Endothelial cell of umbilical vein (primary cell): ENCODE results near the gene CXCR6. TPM values are rescaled to one million over a fixed set of nuclear protein-coding genes. Genes with fewer than 3 reads are reported as not detected.

Experiments
- BruUV-seq: library from RNA; stranded (reverse); fragments of 400-500 nt; replicated peaks from 2 replicates; lab custom pipeline; 2021; lab: Mats Ljungman, UMichigan
- CTCF ChIA-PET: fragments of 300-600, 350-600 bp; sonication (Branson Sonifier 250); formaldehyde crosslinking; loops from one replicate; lab custom pipeline; 2021; ENCODE audit warnings: antibody characterized with exemption, inconsistent platforms; lab: Charles Lee
- POLR2A ChIA-PET: fragments of 300-600, 350-600 bp; sonication (Branson Sonifier 250); formaldehyde crosslinking; loops from one replicate; lab custom pipeline; 2021; ENCODE audit warnings: antibody characterized with exemption, inconsistent platforms; lab: Charles Lee
- DNase-seq: peaks from one replicate; pipeline ENCODE4 v3.0.0-alpha.2; 2011; ENCODE audit warnings: low read depth, low spot score
- FAIRE-seq: peaks from 2 replicates; lab custom pipeline; 2011; peaks lifted over from hg19 to GRCh38; lab: Jason Lieb, UNC
- H2AFZ ChIP-seq: 2 replicates; pipeline ENCODE4 v1.6.0; 2012; ENCODE audit warnings: low read depth, low read length, control low read depth, inconsistent platforms
- H3K27ac ChIP-seq: 2 replicates; pipeline ENCODE4 v1.5.1; 2011; ENCODE audit warnings: low read depth, mild to moderate bottlenecking, control low read depth, low read length, moderate library complexity; ENCODE audit not compliant: insufficient read depth
- H3K27me3 ChIP-seq, 2 experiments: 2 replicates each; pipeline versions ENCODE4 v1.6.0 to v1.6.1; 2011; ENCODE audit warnings: low read length in 2 of 2, mixed read lengths in 1 of 2; ENCODE audit not compliant: control insufficient read depth in 2 of 2, insufficient read depth in 2 of 2
- H3K36me3 ChIP-seq, 2 experiments: 2 replicates in 1 of 2; 3 replicates in 1 of 2; pipeline ENCODE4 v1.5.1; 2011; ENCODE audit warnings: low read length in 2 of 2, mild to moderate bottlenecking in 1 of 2, moderate library complexity in 1 of 2; ENCODE audit not compliant: control insufficient read depth in 2 of 2, insufficient read depth in 2 of 2; ENCODE audit errors: extremely low read depth in 1 of 2
- H3K4me1 ChIP-seq: 3 replicates; pipeline ENCODE4 v1.5.1; 2011; ENCODE audit warnings: mild to moderate bottlenecking, low read length; ENCODE audit not compliant: control insufficient read depth, insufficient read depth; ENCODE audit errors: extremely low read depth
- H3K4me2 ChIP-seq: 2 replicates; pipeline ENCODE4 v1.6.1; 2011; ENCODE audit warnings: low read length, control low read depth, mixed read lengths; ENCODE audit not compliant: insufficient read depth
- H3K4me3 ChIP-seq, 3 experiments: fragments of 200-600 bp in 1 of 3; sonication (generic), shearing (Covaris generic) in 1 of 3; replicated peaks in 1 of 3; 2 replicates each; pipeline ENCODE4 v1.5.1; 2011 to 2016; ENCODE audit warnings: control low read depth in 3 of 3, low read length in 3 of 3, mild to moderate bottlenecking in 2 of 3, inconsistent platforms in 1 of 3, low read depth in 1 of 3, moderate library complexity in 1 of 3; ENCODE audit not compliant: insufficient read depth in 1 of 3
- H3K79me2 ChIP-seq: 2 replicates; pipeline ENCODE4 v1.6.0; 2012; ENCODE audit warnings: low read length, inconsistent platforms; ENCODE audit not compliant: control insufficient read depth, insufficient read depth
- H3K9ac ChIP-seq: replicated peaks from 2 replicates; pipeline ENCODE3; 2011; ENCODE audit warnings: low read length, control low read depth; ENCODE audit not compliant: insufficient read depth; ENCODE audit errors: extremely low read depth
- H3K9me1 ChIP-seq: replicated peaks from 3 replicates; pipeline ENCODE4 v1.6.0; 2011; ENCODE audit warnings: mild to moderate bottlenecking, low read length; ENCODE audit not compliant: control insufficient read depth, insufficient read depth; ENCODE audit errors: extremely low read depth
- H3K9me3 ChIP-seq: replicated peaks from 2 replicates; pipeline ENCODE4 v1.5.1; 2012; ENCODE audit warnings: low read length, inconsistent platforms; ENCODE audit not compliant: control insufficient read depth, insufficient read depth
- H4K20me1 ChIP-seq: replicated peaks from 2 replicates; pipeline ENCODE3; 2011; ENCODE audit warnings: mild to moderate bottlenecking, low read length; ENCODE audit not compliant: control insufficient read depth, insufficient read depth; ENCODE audit errors: extremely low read depth
- CTCF ChIP-seq, 2 donors: IDR thresholded peaks; 1 replicate in 1 of 2; 2 replicates in 1 of 2; pipeline ENCODE4 v1.5.1; 2011; ENCODE audit warnings: low read length in 2 of 2, mild to moderate bottlenecking in 2 of 2, moderate library complexity in 2 of 2, control low read depth in 1 of 2, inconsistent platforms in 1 of 2, low read depth in 1 of 2; ENCODE audit not compliant: insufficient read depth in 1 of 2; ENCODE audit errors: extremely low read depth in 1 of 2
- EZH2 ChIP-seq: IDR thresholded peaks from 2 replicates; pipeline ENCODE4 v1.6.1; 2012; ENCODE audit warnings: borderline replicate concordance, low read depth, mild to moderate bottlenecking, moderate library complexity, low read length, inconsistent platforms; ENCODE audit not compliant: severe bottlenecking
- FOS ChIP-seq: IDR thresholded peaks from 2 replicates; pipeline ENCODE4 v1.6.1; 2011; ENCODE audit warnings: mild to moderate bottlenecking, low read length, moderate library complexity, borderline replicate concordance; ENCODE audit not compliant: insufficient read depth
- GATA2 ChIP-seq: IDR thresholded peaks from 2 replicates; pipeline ENCODE4 v1.7.0; 2011; ENCODE audit warnings: low read depth, mild to moderate bottlenecking, moderate library complexity, mixed read lengths, low read length; ENCODE audit not compliant: insufficient read length, insufficient read depth
- JUN ChIP-seq: IDR thresholded peaks from 2 replicates; pipeline ENCODE4 v1.6.1; 2011; ENCODE audit warnings: borderline replicate concordance, low read depth; ENCODE audit not compliant: insufficient read length, insufficient read depth
- MAX ChIP-seq: IDR thresholded peaks from 2 replicates; pipeline ENCODE4 v1.6.1; 2011; ENCODE audit not compliant: insufficient read depth, insufficient read length
- MYC ChIP-seq: IDR thresholded peaks from one replicate; pipeline ENCODE4 v1.6.1; 2011; ENCODE audit warnings: mild to moderate bottlenecking, low read depth, low read length
- POLR2A ChIP-seq: IDR thresholded peaks from 2 replicates; pipeline ENCODE4 v1.6.1; 2012; ENCODE audit warnings: low read depth, mild to moderate bottlenecking, control low read depth, low read length
- POLR2AphosphoS5 ChIP-seq: IDR thresholded peaks from 2 replicates; pipeline ENCODE4 v1.6.1; 2012; ENCODE audit warnings: low read depth, mild to moderate bottlenecking, control low read depth, low read length, moderate library complexity; ENCODE audit not compliant: insufficient read depth
- dilution Hi-C: fragments of 300-500 bp; cut with MboI; formaldehyde crosslinking; loops from one replicate; pipeline ENCODE4 v1.15.0; 2019; ENCODE audit warnings: low sequenced_read_pairs; ENCODE audit not compliant: extremely low pct_ligation_motif_present
- intact Hi-C: fragments of 100-400 bp; cut with micrococcal nuclease; formaldehyde crosslinking; loops from one replicate; pipeline ENCODE4 v1.10.0; 2022
- polyA plus RNA-seq, 4 experiments: library from polyadenylated mRNA; depleted of rRNA in 3 of 4; stranded (reverse) in 3 of 4; unstranded in 1 of 4; fragments of >200 nt; gene quantifications; 2 replicates each; pipeline versions ENCODE4 v1.2.1 to v1.2.3, GENCODE V29; 2011 to 2012; ENCODE audit warnings: missing spikeins in 1 of 4
- total RNA-seq: library from RNA; stranded (reverse); gene quantifications from 2 replicates; pipeline ENCODE4 v1.2.3, GENCODE V29; 2021

CXCR6 gene
- total and polyA plus RNA-seq, 2 donors (not counting 3 experiments of a cell fraction or from before 2014, with no cell fraction given): not detected

DNA sequence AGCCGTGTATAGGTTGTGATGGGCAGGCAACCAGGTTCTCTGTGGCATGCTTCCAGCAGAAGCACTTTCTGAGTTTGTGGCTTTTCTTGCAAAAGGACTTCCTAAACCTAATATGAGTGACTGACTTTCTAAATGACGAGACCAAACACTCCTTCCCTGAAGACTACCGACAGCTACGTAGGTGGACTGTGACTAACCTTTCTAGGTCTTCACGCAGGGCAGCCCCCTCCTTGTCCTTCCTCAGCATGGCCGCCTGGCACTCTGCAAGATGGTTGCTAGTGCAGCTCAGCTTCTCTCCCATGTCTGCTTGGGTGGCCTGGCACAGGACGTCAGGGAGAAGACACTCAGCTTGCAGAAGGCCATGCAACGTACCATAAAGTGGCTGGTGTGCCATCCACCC, 20.9 kb downstream of the CXCR6 start:
- no peaks in the 10 kb centered on the region for H3K4me1 ChIP-seq
- BruUV-seq: no TSS peak
- intact Hi-C loops: no loop called here
- peaks cover 20 to 65% of the 10 kb centered on the region in 2 experiments for H3K36me3 ChIP-seq
- no peak overlapping the region for H3K4me2 ChIP-seq
- ChIA-PET CTCF (interaction anchor here (2.5 kb wide), 1 partner anchor 25 kb away, joined by 8 read pairs; no protein-coding TSS in a partner anchor), POLR2A (no interaction called here)
- no peak overlapping the region for H3K4me3 ChIP-seq
- no peak overlapping the region for H2AFZ ChIP-seq
- no peaks in the 10 kb centered on the region for H3K79me2 ChIP-seq
- no peaks in the 10 kb centered on the region for H4K20me1 ChIP-seq
- H3K9me1 ChIP-seq: no peaks in the 10 kb centered on the region
- TF ChIP-seq POLR2AphosphoS5 (no peak), EZH2 (no peak), POLR2A (no peak), JUN (no peak), MYC (no peak), CTCF (IDR thresholded peaks at IDR 0.05; ENCODE audit: extremely low read depth in 1 of 2, insufficient read depth in 1 of 2, low read depth in 1 of 2, low read length in 2 of 2) (no peak), GATA2 (no peak), MAX (no peak), FOS (no peak)
- dilution Hi-C loops: no loop called here
- H3K9ac ChIP-seq: no peak overlapping the region
- FAIRE-seq (no peak), DNase-seq (no peak)
- H3K27me3 ChIP-seq: no peaks in the 10 kb centered on the region
- H3K9me3 ChIP-seq: no peaks in the 10 kb centered on the region
- H3K27ac ChIP-seq: no peak overlapping the region
